Tongue (tissue), 2 donors: ENCODE results near the gene FBN3. TPM values are rescaled to one million over a fixed set of nuclear protein-coding genes. Genes with fewer than 3 reads are reported as not detected.

ENCODE experiments used
- DNase-seq: peaks from one replicate; pipeline ENCODE4 v3.0.0-alpha.2; 2015
- total RNA-seq: library from RNA; depleted of rRNA; stranded (reverse); fragments of >200 nt; gene quantifications from one replicate; pipeline ENCODE4 v1.2.3, GENCODE V29; 2014

The FBN3 gene
- total RNA-seq, 1 donor from 2014 or later = 13.3 TPM

GRCh38 chr19:8020681-8021080 lies 128.7 kb downstream of the FBN3 start:
- no peak for DNase-seq

- DNase-seq = no peak
These were observed 131.6 kb downstream of the FBN3 start for GRCh38 chr19:8017808-8018207.

Other genes starting within 250 kb of the FBN3 start
- gene MAP2K7, start 245.7 kb downstream of the FBN3 start, total RNA-seq = 11.8 TPM
- gene TGFBR3L, start 234.8 kb downstream of the FBN3 start, total RNA-seq = not detected
- 8.2 TPM for gene SNAPC2, start 229.3 kb downstream of the FBN3 start, total RNA-seq
- 0.31 TPM for gene CTXN1, start 223.5 kb downstream of the FBN3 start, total RNA-seq
- 68.8 TPM for gene TIMM44, start 205.9 kb downstream of the FBN3 start, total RNA-seq
- 60.1 TPM for gene ELAVL1, start 144.0 kb downstream of the FBN3 start, total RNA-seq
- not detected for gene CCL25, start 96.8 kb downstream of the FBN3 start, total RNA-seq
- 41.0 TPM for gene CERS4, start 59.8 kb upstream of the FBN3 start, total RNA-seq
- 16.4 TPM for gene CD320, start 158.8 kb upstream of the FBN3 start, total RNA-seq
- 8.6 TPM for gene NDUFA7, start 171.8 kb upstream of the FBN3 start, total RNA-seq
- 383 TPM for gene RPS28, start 171.9 kb upstream of the FBN3 start, total RNA-seq
- gene KANK3, start 193.7 kb upstream of the FBN3 start, total RNA-seq = 24.2 TPM
- not detected for gene ANGPTL4, start 214.6 kb upstream of the FBN3 start, total RNA-seq
- gene RAB11B, start 240.8 kb upstream of the FBN3 start, total RNA-seq = 78.2 TPM